ENCODE measurements around the gene GPR17. TPM values are rescaled to one million over a fixed set of nuclear protein-coding genes. Genes with fewer than 3 reads are reported as not detected.

GPR17 gene
- total RNA-seq, 4 donors from 2014 or later = 0.20 TPM; not detected in 3

GRCh38 chr2:127629637-127630036 lies 16.3 kb upstream of the GPR17 start:
- in situ Hi-C loops (cut with MboI; ENCODE audit: low sequenced_read_pairs in 4 of 4) (no loop called here), intact Hi-C loops (cut with DNase I; ENCODE audit: low total_unique reads) (no loop called here)
- Histone ChIP-seq H3K27ac (no peak overlapping the region), H3K36me3 (no peaks in the 10 kb centered on the region), H3K4me3 (no peak overlapping the region), H3K27me3 (no peaks in the 10 kb centered on the region), H3K4me1 (peaks cover 4 to 13% of the 10 kb centered on the region in 2 donors), H3K9me3 (no peaks in the 10 kb centered on the region)
- DNase-seq (no peak), ATAC-seq (no peak)
- no peak for TF ChIP-seq CTCF (IDR thresholded peaks at IDR 0.05 in 4 of 5, conservative IDR thresholded peaks at IDR 0.05 in 1 of 5)
- TF ChIP-seq POLR2A (IDR thresholded peaks at IDR 0.05) = no peak

- no peak for ATAC-seq
- Histone ChIP-seq H3K4me3 (no peak overlapping the region), H3K9me3 (no peaks in the 10 kb centered on the region), H3K27ac (no peak overlapping the region), H3K36me3 (no peaks in the 10 kb centered on the region), H3K4me1 (peaks cover 4 to 13% of the 10 kb centered on the region in 2 donors), H3K27me3 (no peaks in the 10 kb centered on the region)
- in situ Hi-C loops (cut with MboI; ENCODE audit: low sequenced_read_pairs in 4 of 4) (no loop called here), intact Hi-C loops (cut with DNase I; ENCODE audit: low total_unique reads) (no loop called here)
- TF ChIP-seq POLR2A (IDR thresholded peaks at IDR 0.05) = no peak
- TF ChIP-seq CTCF (IDR thresholded peaks at IDR 0.05 in 4 of 5, conservative IDR thresholded peaks at IDR 0.05 in 1 of 5) = no peak
- no peak for DNase-seq
Measured at GRCh38 chr2:127630096-127630863, 15.7 kb upstream of the GPR17 start.

- no peaks in the 10 kb centered on the region for H3K9me3 ChIP-seq
- H3K36me3 ChIP-seq = no peaks in the 10 kb centered on the region
- TF ChIP-seq CTCF (IDR thresholded peaks at IDR 0.05 in 4 of 5, conservative IDR thresholded peaks at IDR 0.05 in 1 of 5) (no peak), POLR2A (IDR thresholded peaks at IDR 0.05) (no peak)
- H3K27ac ChIP-seq = no peak overlapping the region
- in situ Hi-C loops (cut with MboI; ENCODE audit: low sequenced_read_pairs in 4 of 4) = no loop called here
- DNase-seq (no peak), ATAC-seq (no peak)
- H3K27me3 ChIP-seq = no peaks in the 10 kb centered on the region
- H3K4me3 ChIP-seq = no peak overlapping the region
- peaks cover 4 to 13% of the 10 kb centered on the region in 2 donors for H3K4me1 ChIP-seq
- intact Hi-C loops (cut with DNase I; ENCODE audit: low total_unique reads) = no loop called here
Measured at GRCh38 chr2:127630864-127631540, 15.0 kb upstream of the GPR17 start.

GRCh38 chr2:127631541-127631996 lies 14.4 kb upstream of the GPR17 start:
- in situ Hi-C loops (cut with MboI; ENCODE audit: low sequenced_read_pairs in 4 of 4) (no loop called here), intact Hi-C loops (cut with DNase I; ENCODE audit: low total_unique reads) (no loop called here)
- peaks cover 4 to 13% of the 10 kb centered on the region in 2 donors for H3K4me1 ChIP-seq
- TF ChIP-seq CTCF (IDR thresholded peaks at IDR 0.05 in 4 of 5, conservative IDR thresholded peaks at IDR 0.05 in 1 of 5) (no peak), POLR2A (IDR thresholded peaks at IDR 0.05) (no peak)
- H3K27me3 ChIP-seq = no peaks in the 10 kb centered on the region
- H3K9me3 ChIP-seq = no peaks in the 10 kb centered on the region
- no peak overlapping the region for H3K4me3 ChIP-seq
- DNase-seq (no peak), ATAC-seq (no peak)
- H3K27ac ChIP-seq = no peak overlapping the region
- H3K36me3 ChIP-seq = no peaks in the 10 kb centered on the region
